Measurements from ENCODE around the gene RGS6.
"Not testable (repeated sequence)": the region's sequence is repeated elsewhere in the genome, so short reads cannot be mapped to it uniquely, and the experiment has no call there.

RGS6 gene

DNA sequence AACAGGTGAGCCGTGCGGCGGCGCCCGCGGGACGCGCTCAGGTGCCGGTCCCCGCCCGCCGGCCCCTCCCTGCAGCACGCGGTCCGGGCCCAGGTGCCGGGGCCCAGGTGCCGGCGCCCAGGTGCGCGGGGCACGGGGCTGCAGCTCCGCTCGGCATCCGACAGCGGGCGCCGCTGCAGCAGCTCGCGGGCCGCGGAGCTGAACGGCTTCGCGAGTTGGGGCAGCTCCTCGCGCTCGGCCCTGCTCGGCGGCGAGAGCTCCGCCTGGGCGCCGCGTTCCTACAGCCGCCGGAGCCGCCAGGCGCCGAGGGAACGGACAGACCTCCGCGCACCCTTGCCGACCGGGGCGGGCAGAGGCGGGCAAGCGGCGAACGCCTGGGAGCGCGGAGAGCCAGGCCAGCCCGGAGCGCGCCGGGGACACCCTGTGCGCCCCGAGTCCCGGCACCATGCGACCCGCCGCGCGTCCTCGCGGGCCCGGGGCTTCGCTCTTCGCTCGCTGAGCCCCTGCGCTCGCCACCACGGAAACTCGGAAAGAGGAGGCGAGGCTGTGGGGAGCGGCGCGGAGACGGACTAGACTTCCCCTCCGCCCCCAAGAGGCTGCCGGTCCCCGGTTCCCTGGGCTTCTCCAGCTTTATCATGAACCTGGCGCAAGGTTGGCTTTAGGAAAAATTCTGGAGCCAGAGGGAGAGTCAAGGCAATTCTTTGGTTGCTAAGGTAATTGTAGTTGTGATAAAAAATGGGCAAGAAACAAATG, at the start of gene RGS6:
RGS6 (plus strand) TSS at position 201 of the 753 bp plus-strand sequence.
- DNase-seq (ENCODE audit: low spot score): peak; percentile 56

DNA sequence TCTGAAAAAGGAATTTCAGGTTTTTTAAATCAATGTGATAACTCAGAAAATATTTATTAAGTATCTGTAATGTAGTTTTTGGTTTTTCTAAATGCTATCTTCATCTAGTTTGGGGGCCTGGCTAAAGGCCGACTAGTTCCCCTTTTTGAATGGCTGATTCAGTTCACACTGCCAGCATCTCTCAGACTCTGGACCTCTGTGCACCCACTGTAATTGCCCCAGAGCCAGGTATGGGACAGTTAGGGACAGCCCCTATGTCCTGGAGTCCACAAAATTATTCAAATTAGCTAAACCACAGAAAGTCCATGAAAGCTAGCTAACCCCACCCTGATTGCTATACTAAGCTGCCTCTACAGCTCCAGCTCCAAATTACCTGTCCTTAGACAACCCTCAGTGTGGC, 49.1 kb upstream of the RGS6 start:
- no peak for DNase-seq (ENCODE audit: low spot score)

DNA sequence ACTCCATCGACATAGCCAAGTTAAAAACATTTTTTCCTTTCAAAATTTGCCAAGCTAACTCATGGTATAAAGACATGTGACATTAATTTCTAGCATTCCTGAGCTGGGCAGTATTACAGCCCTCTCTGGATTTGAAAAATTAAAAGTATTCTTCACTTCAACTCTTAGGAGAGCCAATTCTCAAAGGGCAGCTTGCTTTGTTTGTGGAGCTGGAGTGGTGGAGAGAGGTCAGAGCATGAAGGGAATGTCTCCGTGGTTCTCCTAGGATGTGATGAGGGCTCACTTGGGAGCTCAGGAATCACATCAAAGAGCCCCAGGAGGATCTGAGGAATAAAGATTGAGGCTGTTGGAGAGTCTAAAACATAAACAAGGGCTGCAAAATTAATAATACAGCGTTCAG, 46.9 kb upstream of the RGS6 start:
- DNase-seq (ENCODE audit: low spot score): no peak

DNA sequence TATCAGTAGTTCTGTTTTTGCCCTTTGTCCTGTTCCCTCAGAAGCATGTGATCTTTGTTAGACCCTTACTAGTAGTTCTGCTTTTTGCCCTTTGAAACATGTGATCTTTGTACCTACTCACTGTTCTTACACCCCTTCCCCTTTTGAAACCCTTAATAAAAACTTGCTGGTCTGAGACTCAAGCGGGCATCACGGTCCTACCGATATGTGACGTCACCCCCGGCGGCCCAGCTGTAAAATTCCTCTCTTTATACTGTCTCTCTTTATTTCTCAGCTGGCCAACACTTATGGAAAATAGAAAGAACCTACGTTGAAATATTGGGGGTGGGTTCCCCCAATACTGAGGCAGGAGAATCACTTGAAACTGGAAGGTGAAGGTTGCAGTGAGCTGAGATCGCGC, 44.4 kb upstream of the RGS6 start:
- DNase-seq (ENCODE audit: low spot score): not testable (repeated sequence)

DNA sequence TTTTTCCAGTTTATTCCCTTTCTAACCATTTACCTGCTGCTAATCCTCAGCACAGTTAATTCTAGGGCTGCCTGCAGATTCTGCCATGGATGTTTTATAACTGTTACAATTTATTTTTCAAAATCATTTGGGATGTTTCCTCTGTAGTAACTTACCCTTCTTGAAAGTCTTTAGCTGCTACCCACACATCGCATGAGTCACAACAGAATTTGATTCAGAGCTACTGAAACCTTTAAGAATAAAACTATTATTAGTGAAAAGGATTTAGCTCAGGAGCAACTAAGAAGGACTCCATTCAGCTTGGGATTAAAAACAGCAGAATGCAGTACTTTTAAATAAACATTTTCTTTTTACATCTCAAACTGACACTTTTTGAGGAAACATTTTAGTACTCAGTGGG, 41.7 kb upstream of the RGS6 start:
- no peak for DNase-seq (ENCODE audit: low spot score)

DNA sequence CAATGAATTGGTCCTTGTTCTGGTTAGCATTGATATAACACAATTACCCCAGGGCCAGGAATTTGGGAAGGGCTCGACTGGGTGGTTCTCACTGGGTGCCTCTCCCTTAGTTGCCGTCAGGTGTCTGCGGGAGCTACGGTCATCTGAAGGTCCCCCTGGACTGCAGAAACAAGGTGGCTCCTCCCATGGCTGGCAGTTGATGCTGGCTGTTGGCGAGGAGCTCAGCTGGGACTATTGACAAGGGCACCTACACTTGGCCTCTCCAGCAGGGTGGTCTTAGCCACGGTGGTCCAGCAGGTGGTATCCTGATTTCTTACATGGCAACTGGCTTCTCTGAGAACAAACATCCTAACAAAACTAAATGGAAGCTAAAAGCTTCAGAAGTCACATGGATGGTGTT, 41.0 kb upstream of the RGS6 start:
- no peak for DNase-seq (ENCODE audit: low spot score)

DNA sequence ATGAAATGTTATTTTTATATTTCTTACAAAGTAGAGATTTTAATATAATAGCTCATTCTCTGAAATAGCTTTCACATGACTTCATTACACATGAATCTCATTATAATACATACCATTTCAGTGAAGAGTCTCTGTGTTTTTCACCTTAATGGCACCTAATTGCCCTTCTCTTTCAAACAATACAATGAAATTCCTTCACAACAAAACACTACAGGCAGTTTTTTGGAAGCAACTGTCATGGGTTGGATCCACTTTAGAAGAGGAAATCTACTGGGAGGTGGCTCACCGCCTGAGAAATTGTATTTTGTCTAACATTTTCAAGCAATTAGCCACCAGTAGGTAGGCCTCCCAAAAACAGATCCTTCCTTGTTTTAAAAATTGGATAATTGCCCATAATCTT, 40.3 kb upstream of the RGS6 start:
- no peak for DNase-seq (ENCODE audit: low spot score)

DNA sequence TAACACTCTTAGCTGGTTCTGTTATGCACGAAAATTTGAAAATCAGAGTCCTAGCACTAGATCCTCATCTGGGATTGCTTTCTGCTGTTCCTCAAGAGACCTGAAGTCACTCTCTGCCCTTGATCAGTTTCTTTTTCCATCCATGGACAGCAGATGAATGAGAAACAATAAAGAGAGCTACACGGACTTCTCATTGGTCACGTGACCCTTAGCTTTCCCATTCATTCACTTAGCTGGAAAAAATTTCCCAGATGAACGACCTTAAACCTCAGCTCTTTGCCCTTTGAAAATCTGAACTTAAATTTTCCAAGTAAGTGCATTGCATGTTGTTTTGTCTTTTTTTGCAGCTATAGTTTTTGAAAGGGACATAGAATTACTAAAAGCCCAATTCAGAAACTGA, 27.2 kb upstream of the RGS6 start:
- DNase-seq (ENCODE audit: low spot score): no peak

DNA sequence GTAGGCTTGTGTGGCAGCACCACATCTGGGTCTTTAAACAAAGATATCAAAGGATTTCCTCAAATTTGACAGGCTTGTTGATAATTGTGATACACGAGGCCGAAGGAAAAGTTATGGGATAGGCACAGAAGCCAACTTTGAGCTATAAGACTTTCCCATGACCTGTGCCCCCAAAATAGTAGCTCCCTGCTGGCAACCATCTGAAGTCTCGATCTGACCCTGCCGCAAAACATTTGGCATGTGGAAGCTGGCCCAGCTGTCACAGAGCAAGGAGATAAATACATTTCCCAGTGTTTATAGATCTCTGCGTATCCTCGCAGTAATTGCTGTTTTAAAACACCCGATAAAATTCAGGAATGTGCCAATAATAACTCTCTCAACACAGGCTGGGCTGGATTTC, 26.4 kb upstream of the RGS6 start:
- no peak for DNase-seq (ENCODE audit: low spot score)

DNA sequence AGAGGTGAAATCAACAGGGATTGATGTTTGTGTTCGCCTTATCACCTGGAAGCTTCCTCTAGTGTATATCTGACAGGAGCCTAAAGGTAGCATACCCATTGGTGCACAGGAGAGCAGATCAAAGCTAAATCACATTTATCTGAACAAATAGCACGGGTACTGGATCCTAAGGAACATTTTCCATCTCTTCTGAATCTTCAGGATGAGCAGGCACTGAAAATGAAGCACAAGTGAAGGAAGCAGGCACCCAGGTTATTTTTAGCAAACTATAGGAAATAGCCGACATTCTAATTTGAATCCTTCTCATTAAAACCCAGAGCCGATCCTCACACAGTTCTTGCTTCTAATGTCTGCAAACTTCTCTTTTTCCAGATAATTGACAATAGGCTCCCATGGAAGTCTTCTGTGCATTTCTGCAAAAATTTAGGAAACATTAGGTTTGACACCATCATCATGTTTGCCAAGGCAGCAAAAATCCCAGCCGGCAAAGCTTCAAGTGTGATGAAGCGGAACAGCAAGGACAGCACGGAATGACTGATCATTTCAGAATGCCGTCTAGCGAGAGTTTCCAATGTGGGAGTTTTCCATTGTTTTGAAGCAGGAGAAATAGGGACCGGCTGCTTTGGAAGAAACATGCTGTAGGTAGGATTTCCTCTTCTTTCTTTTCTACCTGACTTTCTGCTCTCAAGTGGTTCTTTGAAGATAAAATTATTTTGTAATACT, 24.3 kb upstream of the RGS6 start:
- DNase-seq (ENCODE audit: low spot score): no peak

DNA sequence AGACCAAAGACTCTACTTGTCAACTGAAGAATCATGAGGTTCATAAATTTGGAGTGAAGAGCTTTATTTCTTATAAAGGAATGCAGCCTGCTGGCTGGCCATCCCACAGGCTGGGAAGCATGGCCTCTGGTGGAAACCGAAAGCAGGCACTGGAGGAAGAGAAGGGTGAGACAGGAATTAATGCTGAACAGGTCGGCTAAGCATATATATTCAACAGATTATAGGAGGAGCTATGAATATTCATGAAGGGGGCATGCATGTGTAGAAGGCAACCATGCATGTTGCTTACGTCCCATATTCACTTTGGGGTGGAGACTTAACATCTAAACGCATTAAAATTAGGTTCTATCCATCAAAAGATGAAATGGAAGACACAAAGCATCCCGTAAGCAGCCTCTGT, 20.6 kb upstream of the RGS6 start:
- DNase-seq (ENCODE audit: low spot score): no peak

DNA sequence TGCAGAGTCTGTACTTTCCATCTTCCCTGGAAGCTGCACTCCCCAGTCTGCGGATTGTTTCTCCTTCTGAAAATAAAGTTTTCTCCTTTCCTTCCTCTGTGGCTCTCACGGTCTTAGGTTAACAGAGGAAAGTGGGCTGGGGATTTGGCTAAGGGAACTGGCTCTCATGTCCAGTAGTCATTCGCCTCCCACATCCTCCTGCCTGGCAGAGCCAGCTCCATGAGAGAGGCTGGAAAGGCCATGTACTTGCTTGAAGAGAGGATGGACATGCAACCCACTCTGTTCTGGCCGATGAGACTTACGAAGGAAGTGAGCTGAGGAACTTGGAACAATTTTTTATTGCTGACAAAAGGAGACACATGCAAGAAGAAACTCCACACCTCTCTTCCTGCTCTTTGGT, 18.9 kb upstream of the RGS6 start:
- no peak for DNase-seq (ENCODE audit: low spot score)

DNA sequence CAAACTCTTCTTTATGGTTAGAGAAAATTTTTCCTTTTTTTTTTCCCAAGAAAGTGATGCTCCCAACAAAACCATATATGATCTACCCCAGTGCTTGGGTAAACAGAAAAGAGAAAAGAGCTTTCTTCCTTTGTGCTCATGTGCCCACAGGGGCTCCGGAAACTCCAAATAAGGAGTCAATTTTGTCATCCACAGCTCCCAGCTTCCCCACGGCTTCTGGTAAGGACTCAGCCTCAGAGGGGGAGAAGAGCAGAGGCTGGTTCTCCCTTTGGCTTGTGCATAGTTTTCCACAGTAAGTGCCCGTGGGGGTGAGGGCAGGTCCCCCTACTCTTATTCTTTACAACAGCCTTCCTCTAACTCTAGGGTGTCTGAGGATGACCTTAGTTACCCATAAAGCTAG, 13.3 kb upstream of the RGS6 start:
- DNase-seq (ENCODE audit: low spot score): no peak

DNA sequence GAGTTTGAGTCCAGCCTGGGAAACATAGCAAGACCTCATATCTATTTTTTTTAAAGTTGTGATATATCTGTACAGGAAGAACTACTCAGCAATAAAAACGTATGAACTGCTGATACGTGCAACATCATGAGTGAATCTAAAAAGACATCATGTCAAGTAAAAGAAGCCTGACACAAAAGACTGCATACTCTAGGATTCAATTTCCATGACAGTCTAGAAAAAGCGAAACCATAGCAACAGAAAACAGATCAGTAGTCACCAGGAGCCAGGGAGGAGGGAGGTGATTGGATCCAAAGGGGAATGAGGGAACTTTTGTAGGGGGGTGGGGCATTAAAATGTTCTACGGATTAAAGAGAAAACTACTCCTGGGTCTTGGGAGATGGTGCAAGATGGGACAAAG, 8.7 kb upstream of the RGS6 start:
- DNase-seq (ENCODE audit: low spot score): no peak

DNA sequence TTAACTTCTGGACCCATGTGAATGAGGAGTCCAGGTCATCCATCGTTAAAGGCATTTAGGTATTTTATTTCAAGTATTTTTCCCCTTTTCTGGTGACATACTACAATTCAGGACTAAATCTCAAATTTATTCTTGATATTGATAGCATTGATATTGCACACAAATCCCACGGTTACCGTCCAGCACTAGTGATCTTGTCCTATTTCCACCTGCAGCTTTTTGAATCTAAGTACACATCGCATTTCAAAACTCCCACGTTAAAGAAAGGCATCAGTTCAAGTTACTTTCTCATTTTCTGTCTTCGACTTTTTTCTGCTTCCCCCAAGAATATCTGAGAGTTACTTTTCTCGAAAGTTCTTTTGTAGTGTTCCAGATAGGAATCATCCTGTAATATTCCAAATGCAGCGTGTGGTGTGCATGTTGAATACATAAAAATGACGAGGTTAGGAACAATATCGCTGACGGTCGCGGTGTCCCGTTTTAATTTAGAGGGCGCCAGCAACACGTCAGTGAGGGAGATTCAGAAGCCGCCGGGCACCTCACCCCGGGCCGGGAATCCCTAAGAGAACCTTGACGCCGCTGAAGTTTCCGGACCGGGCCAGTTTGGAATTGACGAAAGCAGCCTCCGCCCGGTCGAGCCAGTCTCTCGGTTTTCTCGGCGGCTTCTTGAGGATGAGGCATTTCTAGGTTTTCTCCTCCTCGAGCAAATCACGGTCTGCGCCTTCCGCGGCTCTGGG, 569 bp upstream of the RGS6 start:
- DNase-seq (ENCODE audit: low spot score): no peak

DNA sequence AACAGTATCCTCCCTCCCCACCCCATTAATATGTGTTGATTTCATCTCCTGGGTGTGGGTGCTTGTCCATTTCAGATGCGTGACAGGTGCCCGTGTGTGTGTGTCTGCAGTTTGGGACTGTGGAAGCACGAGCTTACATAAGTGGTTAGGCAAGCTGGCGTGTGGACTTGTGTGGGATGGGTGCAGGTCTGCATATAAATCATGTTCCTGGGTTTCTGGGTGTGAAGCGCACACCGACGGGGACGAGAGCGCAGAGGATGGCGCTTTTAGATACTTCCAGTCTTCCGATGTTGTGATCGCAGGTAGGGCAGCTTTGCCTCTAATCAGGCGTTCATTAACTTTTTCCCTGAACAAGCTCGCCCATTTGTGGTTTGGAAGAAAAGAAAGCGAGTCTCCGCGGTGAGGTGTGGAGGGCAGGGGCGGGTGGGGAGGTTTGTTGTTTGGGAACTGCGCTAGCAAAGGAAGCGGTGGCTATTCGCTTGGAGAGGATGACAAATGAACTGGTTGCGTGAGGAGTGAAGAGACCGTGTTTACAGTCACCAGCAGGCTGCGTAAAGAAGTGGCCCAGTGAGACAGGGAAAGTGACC, 865 bp downstream of the RGS6 start:
- peak; percentile 52 for DNase-seq (ENCODE audit: low spot score)

DNA sequence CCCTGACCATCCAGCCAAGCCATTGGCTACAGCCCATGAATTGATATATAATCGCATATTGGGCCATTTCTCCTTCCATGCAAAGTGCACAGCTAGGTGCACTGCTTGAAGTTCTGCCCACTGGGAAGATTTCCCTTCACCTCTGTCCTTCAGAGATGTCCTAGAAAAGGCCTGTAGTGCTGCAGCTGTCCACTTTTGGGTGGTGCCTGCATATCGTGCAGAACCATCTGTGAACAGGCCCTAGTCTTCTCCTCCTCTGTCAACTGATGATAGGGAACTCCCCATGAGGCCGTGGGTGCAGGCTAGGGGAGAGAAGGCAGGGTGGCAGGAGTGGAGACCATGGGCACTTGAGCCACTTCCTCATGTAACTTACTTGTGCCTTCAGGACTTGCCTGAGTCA, 6.0 kb downstream of the RGS6 start:
- peak; percentile 60 for DNase-seq (ENCODE audit: low spot score)

DNA sequence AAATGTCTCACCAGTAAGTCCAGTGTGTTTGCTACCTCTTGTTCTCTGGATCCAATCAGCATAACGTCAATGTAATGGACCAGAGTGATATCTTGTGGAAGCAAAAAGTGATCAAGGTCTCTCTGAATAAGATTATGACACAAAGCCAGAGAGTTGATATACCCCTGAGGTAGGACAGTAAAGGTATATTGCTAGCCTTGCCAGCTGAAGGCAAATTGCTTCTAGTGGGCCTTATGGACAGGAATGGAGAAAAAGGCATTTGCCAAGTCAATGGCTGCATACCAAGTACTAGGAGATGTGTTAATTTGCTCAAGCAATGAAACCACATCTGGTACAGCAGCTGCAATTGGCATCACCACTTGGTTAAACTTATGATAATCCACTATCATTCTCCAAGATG, 7.1 kb downstream of the RGS6 start:
- DNase-seq (ENCODE audit: low spot score): not testable (repeated sequence)

DNA sequence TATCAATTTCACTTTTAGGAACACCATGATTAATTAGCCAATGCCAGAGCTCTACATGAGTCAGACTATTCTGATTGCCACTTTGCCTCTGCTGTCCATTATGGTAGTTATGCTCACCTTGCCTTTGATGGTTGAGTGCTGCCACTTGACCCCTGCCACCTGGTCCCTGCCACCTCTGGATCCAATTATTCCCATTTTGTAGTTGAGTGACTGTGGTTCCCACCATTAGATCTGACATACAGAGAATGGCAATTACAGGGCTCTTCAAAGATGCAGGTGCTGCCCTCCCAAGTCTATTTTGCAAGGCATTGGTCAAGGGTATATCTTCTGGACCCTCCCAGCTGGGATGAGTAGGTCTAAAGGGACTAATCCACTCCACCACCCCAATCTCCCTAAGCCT, 8.3 kb downstream of the RGS6 start:
- DNase-seq (ENCODE audit: low spot score): not testable (repeated sequence)

DNA sequence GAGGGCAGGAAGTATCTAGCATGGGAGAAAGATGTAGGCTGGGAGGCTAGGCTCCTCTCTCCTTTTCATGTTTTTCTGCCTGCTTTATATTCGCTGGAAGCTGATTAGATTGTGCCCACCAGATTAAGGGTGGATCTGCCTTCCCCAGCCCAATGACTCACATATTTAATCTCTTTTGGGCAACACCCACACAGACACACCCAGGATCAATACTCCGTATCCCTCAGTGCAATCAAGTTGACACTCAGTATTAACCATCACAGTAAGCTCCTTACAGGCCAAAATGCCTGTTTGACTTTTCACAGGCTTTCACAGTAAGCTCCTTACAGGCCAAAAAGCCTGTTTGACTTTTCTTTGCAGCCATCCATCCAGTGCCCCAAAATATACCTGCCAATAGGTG, 9.4 kb downstream of the RGS6 start:
- DNase-seq (ENCODE audit: low spot score): peak; percentile 46

DNA sequence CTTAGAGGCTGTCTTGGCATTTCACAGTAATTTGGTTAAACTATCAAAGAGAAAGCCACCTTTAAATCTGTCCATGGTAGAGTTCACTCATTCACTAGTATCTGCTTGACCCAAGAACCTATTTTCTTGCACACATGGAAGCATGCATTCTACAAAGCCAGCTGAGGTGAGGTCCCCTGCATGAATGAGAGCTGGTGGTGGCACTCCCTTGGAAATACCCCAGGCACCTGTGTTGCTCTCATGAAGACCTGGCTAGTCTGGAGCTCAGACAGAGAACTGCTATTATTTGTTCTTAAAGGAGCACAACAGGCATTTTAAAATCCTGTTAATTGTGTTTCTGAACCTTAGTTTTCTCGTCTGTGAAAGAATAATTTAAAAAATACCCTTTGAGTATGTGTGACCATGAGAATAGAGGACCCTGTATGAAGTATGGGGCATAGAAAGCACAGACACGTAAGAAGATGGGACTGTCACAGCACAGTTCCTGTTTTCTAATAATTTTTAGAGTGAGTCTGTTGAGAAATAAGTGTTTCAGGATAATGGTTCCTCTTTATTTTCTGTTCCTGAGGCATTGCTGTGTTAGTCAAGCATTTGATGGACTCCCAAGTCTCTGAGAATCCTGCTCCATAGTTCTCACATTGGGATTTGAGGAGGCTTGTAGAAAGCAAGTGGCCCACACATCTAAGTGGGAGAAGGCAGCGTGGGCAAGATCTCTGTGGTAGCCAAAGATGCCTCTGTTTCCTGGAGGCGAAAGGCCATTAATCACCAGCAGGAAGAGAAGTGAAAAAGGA, 10.9 kb downstream of the RGS6 start:
- DNase-seq (ENCODE audit: low spot score): no peak

DNA sequence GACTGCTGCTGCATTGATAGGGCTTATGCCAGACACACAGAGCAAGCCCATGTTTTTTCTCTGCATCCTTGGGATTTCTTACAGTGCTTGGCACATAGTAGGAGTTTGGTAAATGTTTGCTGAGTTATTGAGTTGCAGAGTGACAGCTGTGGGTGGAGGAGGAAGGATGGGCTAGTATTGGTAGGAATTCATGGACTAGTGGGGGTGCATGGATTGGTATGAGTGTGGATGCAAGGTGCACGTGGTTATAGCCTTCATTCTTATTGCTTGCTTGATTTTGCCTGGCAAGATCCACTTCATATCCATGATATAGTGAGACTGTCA, 11.4 kb downstream of the RGS6 start:
- DNase-seq (ENCODE audit: low spot score): no peak
